Measurements from ENCODE around the gene SLC17A9.

DNA sequence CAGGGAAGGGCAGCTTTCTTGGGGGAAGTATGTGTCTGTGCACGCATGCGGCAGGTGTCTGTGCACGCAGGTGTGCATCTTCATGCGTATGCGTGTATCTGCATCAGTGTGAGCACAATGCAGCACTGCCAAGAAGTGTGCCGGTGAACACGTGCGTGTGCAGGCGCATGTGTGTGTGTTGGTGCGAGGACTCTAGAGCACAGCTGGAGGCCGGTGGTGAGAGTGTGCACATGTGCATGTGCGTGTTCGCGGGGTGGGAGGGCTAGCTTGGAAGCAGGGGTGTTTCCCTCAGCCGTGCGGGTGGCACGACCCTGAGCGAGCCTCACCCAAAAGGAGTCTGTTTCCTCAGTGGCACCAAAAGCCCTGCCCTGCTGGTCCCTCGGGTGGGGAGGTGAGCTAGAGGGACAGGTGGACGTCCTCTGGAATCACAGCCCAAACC is 7.5 kb downstream of the SLC17A9 start:
- TF ChIP-seq POLR2A (IDR thresholded peaks at IDR 0.05): no peak
- no peak for TF ChIP-seq POLR2AphosphoS5 (IDR thresholded peaks at IDR 0.05)
- TF ChIP-seq CTCF (IDR thresholded peaks at IDR 0.05 in 8 of 11, conservative IDR thresholded peaks at IDR 0.05 in 3 of 11): no peak

All from spleen (tissue), 7 donors.